ENCODE data around the gene CNOT6.

DNA sequence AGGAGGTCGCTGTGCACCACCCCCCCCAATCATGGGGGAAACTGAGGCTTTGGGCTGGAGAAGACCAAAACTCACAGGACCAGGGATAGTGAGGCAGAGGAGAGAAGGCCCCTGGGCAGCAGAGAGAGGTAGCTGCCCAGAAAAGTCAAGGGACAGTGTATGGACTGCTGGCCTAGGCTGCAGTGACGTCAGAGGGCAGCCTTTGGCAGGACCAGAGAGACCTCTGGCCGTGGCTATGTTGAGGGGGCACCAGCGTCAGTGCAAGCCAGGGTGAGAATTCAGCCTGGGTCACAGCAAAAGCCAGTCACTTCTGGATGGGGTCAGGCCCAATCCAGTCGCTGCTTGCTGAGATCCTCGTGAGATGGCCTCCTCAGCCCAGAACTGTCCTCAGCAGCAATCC, 128.7 kb downstream of the CNOT6 start:
- TF ChIP-seq, protein P1, sequence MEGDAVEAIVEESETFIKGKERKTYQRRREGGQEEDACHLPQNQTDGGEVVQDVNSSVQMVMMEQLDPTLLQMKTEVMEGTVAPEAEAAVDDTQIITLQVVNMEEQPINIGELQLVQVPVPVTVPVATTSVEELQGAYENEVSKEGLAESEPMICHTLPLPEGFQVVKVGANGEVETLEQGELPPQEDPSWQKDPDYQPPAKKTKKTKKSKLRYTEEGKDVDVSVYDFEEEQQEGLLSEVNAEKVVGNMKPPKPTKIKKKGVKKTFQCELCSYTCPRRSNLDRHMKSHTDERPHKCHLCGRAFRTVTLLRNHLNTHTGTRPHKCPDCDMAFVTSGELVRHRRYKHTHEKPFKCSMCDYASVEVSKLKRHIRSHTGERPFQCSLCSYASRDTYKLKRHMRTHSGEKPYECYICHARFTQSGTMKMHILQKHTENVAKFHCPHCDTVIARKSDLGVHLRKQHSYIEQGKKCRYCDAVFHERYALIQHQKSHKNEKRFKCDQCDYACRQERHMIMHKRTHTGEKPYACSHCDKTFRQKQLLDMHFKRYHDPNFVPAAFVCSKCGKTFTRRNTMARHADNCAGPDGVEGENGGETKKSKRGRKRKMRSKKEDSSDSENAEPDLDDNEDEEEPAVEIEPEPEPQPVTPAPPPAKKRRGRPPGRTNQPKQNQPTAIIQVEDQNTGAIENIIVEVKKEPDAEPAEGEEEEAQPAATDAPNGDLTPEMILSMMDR (IDR thresholded peaks at IDR 0.05): no peak
- no peak for TF ChIP-seq POLR2AphosphoS5 (IDR thresholded peaks at IDR 0.05; ENCODE audit: low read depth, low read length)
- TF ChIP-seq EP300 (IDR thresholded peaks at IDR 0.05; ENCODE audit: borderline replicate concordance in 1 of 2, low read depth in 1 of 2, low read length in 1 of 2): no peak
- TF ChIP-seq EZH2phosphoT487 (IDR thresholded peaks at IDR 0.05; ENCODE audit: borderline replicate concordance, low read depth): no peak
